Lower lobe of right lung (tissue), 2 donors: ENCODE measurements around the gene ADGRD2. TPM values are rescaled to one million over a fixed set of nuclear protein-coding genes. Genes with fewer than 3 reads are reported as not detected.

Experiments used
- ATAC-seq, 2 donors: fragments of 200-7000 bp; cut with Tn5 transposase; one replicate each; pipeline ENCODE4 v1.9.1; 2020 to 2022; ENCODE audit warnings: mild to moderate bottlenecking in 2 of 2, moderate library complexity in 2 of 2
- DNase-seq: peaks from one replicate; pipeline ENCODE4 v3.0.0-alpha.2; 2020
- H3K27ac ChIP-seq: fragments of 200-600 bp; one replicate; pipeline ENCODE4 v1.8.0; 2022
- H3K27me3 ChIP-seq: fragments of 200-600 bp; one replicate; pipeline ENCODE4 v1.8.0; 2022; ENCODE audit warnings: low read depth
- H3K36me3 ChIP-seq: fragments of 200-600 bp; one replicate; pipeline ENCODE4 v1.8.0; 2022; ENCODE audit warnings: mild to moderate bottlenecking
- H3K4me1 ChIP-seq: fragments of 200-600 bp; one replicate; pipeline ENCODE4 v1.8.0; 2022
- H3K4me3 ChIP-seq: fragments of 200-600 bp; one replicate; pipeline ENCODE4 v1.8.0; 2022; ENCODE audit warnings: mild to moderate bottlenecking
- H3K9me3 ChIP-seq: fragments of 200-600 bp; one replicate; pipeline ENCODE4 v1.8.0; 2022
- intact Hi-C: fragments of 100-400 bp; cut with DNase I; formaldehyde crosslinking; loops from one replicate; pipeline ENCODE4 v1.11.0; 2022
- total RNA-seq: library from RNA; stranded (reverse); fragmentation: NEBNext Ultra II Directional; extraction: Animal tissue kit (Norgen Biotek cat#: 25700); gene quantifications from one replicate; pipeline ENCODE4 v1.2.1, GENCODE V29; 2021
- TF ChIP-seq, protein P1 (sequence below): fragments of 200-600 bp; IDR thresholded peaks from one replicate; pipeline ENCODE4 v1.8.0; 2022; ENCODE audit warnings: antibody characterized with exemption, mild to moderate bottlenecking
- donor health status: DM: no; HTN: yes; CAD: no; lungs with severe emphysema.

The ADGRD2 gene
- total RNA-seq, 1 donor from 2014 or later = not detected

- H3K27ac ChIP-seq = no peak overlapping the region
- TF ChIP-seq, protein P1, sequence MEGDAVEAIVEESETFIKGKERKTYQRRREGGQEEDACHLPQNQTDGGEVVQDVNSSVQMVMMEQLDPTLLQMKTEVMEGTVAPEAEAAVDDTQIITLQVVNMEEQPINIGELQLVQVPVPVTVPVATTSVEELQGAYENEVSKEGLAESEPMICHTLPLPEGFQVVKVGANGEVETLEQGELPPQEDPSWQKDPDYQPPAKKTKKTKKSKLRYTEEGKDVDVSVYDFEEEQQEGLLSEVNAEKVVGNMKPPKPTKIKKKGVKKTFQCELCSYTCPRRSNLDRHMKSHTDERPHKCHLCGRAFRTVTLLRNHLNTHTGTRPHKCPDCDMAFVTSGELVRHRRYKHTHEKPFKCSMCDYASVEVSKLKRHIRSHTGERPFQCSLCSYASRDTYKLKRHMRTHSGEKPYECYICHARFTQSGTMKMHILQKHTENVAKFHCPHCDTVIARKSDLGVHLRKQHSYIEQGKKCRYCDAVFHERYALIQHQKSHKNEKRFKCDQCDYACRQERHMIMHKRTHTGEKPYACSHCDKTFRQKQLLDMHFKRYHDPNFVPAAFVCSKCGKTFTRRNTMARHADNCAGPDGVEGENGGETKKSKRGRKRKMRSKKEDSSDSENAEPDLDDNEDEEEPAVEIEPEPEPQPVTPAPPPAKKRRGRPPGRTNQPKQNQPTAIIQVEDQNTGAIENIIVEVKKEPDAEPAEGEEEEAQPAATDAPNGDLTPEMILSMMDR = no peak
- ATAC-seq = no peak
- peaks cover 16% of the 10 kb centered on the region for H3K27me3 ChIP-seq
- no peaks in the 10 kb centered on the region for H3K36me3 ChIP-seq
- no peaks in the 10 kb centered on the region for H3K9me3 ChIP-seq
- peaks cover 13% of the 10 kb centered on the region for H3K4me1 ChIP-seq
- DNase-seq = no peak
- H3K4me3 ChIP-seq = no peak overlapping the region
- intact Hi-C loops = no loop called here
Observed at GRCh38 chr9:124510650-124511425, 60.6 kb downstream of the ADGRD2 start.

- Histone ChIP-seq H3K27ac (no peak overlapping the region), H3K9me3 (no peaks in the 10 kb centered on the region), H3K27me3 (peaks cover 13% of the 10 kb centered on the region), H3K36me3 (no peaks in the 10 kb centered on the region), H3K4me3 (no peak overlapping the region), H3K4me1 (peaks cover 13% of the 10 kb centered on the region)
- no peak for DNase-seq
- intact Hi-C loops = no loop called here
- TF ChIP-seq, protein P1 = no peak
- ATAC-seq = no peak
Observed at GRCh38 chr9:124511426-124511840, 61.2 kb downstream of the ADGRD2 start.

- intact Hi-C loops = no loop called here
- DNase-seq = no peak
- no peaks in the 10 kb centered on the region for H3K9me3 ChIP-seq
- TF ChIP-seq, protein P1 = no peak
- no peak overlapping the region for H3K27ac ChIP-seq
- peaks cover 6% of the 10 kb centered on the region for H3K27me3 ChIP-seq
- H3K4me3 ChIP-seq = no peak overlapping the region
- H3K36me3 ChIP-seq = no peaks in the 10 kb centered on the region
- peaks cover 13% of the 10 kb centered on the region for H3K4me1 ChIP-seq
- peak; percentile 24 to 27 for ATAC-seq
Observed at GRCh38 chr9:124511891-124512805, 61.9 kb downstream of the ADGRD2 start.

- H3K9me3 ChIP-seq = no peaks in the 10 kb centered on the region
- no peak for DNase-seq
- peak in 1 of 2 donors; percentile 34 for ATAC-seq
- H3K4me1 ChIP-seq = peaks cover 13% of the 10 kb centered on the region
- no peak overlapping the region for H3K4me3 ChIP-seq
- intact Hi-C loops = no loop called here
- peaks cover 4% of the 10 kb centered on the region for H3K27me3 ChIP-seq
- H3K36me3 ChIP-seq = no peaks in the 10 kb centered on the region
- TF ChIP-seq, protein P1 = no peak
- H3K27ac ChIP-seq = no peak overlapping the region
Observed at GRCh38 chr9:124512806-124513204, 62.6 kb downstream of the ADGRD2 start.

DNA sequence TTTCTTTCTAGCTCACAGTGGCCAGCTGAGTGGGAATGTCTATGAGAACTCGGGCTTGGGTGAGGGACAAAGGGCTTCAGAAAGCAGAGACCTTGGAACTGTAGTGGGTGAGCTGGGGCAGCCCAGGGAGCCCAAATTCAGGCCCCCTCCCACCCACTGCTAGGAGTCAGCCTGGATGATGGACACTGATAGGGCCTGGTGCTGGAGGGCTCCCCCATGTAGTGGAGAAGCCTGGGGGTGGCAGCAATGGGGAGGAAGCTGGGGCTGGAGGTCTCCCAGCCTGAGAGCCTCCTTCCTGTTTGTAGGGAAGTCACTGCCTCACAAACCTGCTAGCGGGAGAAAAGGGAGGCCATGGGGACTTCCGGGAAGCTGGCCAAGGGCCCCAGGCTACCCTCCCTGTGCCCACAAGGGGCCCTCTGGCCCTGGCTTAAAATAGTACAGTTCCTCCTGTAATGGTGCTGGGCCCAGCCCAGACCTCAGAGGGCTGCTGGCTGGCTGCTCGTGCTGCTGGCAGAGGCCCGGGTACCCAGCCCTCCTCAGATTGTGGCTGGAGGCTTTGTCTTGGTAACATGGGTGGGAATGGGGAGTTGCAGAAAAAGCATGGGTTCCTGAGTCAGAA lies 63.2 kb downstream of the ADGRD2 start:
- H3K27me3 ChIP-seq = peaks cover 4% of the 10 kb centered on the region
- no peak overlapping the region for H3K27ac ChIP-seq
- intact Hi-C loops = no loop called here
- H3K4me3 ChIP-seq = no peak overlapping the region
- peaks cover 13% of the 10 kb centered on the region for H3K4me1 ChIP-seq
- no peaks in the 10 kb centered on the region for H3K9me3 ChIP-seq
- no peaks in the 10 kb centered on the region for H3K36me3 ChIP-seq
- TF ChIP-seq, protein P1 = no peak
- DNase-seq = no peak
- ATAC-seq = peak in 1 of 2 donors; percentile 37
